Measurements from ENCODE around the gene FRYL.
"Not testable (repeated sequence)": the region's sequence is repeated elsewhere in the genome, so short reads cannot be mapped to it uniquely, and the experiment has no call there.

The FRYL gene

GRCh38 chr4:48742412-48742811 lies 37.7 kb downstream of the FRYL start:
- no peak for DNase-seq

DNA sequence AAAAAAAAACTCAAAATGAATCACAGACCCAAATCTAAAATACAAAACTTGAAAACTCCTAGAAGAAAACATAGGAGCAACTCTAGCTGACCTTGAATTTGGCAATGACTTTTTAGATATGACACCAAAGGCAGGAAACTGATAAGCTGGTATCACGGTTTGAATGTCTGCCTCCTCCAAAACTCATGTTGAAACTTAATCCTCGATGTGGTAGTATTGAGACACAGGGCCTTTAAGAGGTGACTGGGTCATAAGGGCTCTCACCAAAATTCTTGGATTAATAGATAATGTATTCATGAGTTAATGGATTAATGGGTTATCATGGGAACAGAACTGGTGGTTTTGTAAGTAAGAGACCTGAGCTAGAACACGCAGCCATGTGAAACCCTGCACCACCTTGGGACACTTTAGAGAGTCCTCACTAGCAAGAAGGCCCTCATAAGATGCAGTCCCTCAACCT lies 40.5 kb downstream of the FRYL start:
- no peak for DNase-seq

DNA sequence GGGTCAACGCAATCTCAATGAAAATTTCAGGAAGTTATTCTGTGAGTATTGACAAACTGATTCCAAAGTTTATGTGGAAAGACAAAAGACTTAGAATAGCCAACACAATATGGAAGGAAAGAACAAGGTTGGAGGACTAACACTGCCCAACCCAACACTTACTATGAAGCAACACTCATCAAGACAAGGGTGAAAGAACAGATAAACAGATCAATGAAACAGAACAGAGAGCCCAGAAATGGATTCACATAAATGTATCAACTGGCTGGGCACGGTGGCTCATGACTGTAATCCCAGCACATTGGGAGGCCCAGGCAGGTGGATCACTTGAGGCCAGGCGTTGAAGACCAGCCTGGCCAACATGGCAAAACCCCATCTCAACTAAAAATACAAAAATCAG lies 41.2 kb downstream of the FRYL start:
- DNase-seq = no peak

- DNase-seq = not testable (repeated sequence)
Observed at GRCh38 chr4:48728906-48729496, 51.1 kb downstream of the FRYL start.

GRCh38 chr4:48727666-48728459 lies 52.2 kb downstream of the FRYL start:
- DNase-seq = no peak

- DNase-seq = no peak
Observed at GRCh38 chr4:48725414-48725813, 54.7 kb downstream of the FRYL start.

DNA sequence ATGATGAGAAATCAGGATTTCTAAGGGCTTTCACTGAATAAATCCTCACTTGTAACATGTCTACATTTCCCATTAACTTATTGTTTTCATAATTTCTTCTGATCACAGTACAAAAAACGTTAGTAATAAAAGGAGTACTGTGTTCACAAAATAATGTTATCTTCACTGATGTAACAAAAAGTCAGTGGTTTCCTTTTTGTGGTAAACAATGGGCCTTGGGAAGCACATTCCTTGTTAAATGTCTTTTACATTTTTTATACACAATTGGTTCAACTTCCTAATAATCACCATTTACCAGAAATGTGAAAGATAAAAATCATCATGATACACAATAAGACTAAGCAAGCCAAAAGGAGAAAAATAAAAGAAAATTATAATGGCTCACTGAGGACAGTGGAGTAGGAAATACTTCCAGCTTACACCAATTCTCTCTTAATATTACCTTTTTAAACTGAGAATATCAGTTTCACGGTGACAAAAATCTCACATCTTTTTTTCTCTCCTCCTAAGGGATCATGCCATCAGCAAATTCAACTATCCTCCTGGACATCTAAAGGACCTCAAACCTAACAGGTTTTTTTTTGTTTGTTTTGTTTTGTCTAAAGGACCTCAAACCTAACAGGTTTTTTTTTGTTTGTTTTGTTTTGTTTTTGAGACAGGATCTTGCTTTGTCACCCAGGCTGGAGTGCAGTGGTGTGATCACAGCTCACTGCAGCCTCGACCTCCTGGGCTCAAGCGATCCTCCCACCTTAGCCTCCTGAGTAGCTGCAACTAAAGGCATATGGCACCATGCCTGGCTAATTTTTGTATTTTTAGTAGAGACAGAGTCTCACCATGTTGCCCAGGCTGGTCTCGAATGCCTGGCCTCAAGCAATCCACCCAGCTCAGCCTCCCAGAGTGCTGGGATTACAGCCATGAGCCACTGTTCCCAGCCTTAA lies 57.3 kb downstream of the FRYL start:
- DNase-seq = no peak

GRCh38 chr4:48720459-48720858 lies 59.6 kb downstream of the FRYL start:
- DNase-seq = no peak

GRCh38 chr4:48718818-48719465 lies 61.1 kb downstream of the FRYL start:
- no peak for DNase-seq

DNA sequence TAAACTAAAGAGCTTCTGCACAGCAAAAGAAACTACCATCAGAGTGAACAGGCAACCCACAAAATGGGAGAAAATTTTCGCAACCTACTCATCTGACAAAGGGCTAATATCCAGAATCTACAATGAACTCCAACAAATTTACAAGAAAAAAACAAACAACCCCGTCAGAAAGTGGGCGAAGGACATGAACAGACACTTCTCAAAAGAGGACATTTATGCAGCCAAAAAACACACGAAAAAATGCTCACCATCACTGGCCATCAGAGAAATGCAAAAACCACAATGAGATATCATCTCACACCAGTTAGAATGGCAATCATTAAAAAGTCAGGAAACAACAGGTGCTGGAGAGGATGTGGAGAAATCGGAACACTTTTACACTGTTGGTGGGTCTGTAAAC lies 63.8 kb downstream of the FRYL start:
- DNase-seq = not testable (repeated sequence)

- DNase-seq = no peak
Observed at GRCh38 chr4:48710446-48711209, 69.5 kb downstream of the FRYL start.

DNA sequence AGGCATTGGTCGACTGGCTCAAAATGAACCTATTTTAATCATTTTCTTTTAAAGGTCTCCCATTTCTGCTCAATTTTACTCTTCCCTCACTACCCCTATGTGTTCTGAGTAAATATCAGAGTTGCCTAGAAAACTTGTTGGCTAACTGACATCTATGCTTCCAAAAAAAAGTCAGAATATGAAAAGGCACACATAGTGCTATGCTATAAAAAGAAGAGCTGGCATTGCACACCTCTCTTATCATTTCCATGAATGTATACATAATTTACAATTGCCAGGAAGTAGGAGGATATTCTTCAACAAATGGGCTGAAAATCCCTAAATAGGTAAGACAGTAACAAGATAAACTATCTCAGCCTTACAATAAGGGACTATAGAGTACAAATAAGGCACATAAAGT lies 70.2 kb downstream of the FRYL start:
- DNase-seq = no peak

DNA sequence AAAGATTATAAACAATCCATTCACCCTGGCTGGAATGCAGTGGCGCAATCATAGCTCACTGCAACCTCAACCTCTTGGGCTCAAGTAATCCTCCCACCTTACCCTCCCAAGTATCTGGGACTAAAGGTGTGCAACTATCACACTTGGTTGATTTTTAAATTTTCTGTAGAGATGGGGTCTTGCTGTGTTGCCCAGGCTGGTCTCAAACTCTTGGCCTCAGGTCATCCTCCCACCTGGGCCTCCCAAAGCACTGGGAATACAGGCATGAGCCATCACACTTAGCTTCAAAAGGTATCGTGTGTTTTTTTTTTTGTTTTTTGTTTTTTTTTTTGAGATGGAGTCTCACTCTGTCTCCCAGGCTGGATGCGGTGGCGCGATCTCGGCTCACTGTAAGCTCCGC lies 71.5 kb downstream of the FRYL start:
- DNase-seq = no peak

DNA sequence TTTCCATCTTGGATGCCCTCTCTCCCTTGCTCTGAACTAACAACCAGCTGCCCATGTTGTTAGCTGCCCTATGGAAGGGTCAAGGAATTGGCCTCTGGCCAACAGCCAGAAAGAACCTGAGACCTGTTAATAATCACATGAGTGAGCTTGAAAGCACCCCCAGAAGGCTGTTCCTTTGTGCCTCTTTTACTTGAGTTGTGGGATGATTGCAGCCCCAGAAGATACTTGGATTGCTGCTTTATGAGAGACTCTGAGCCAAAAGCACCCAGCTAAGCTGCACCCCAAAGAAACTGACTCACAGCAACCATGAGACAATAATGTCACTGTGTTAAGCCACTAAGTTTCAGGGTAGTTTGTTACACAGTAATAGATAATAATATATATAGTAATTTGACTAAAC lies 73.3 kb downstream of the FRYL start:
- no peak for DNase-seq

GRCh38 chr4:48705609-48706008 lies 74.5 kb downstream of the FRYL start:
- DNase-seq = no peak

DNA sequence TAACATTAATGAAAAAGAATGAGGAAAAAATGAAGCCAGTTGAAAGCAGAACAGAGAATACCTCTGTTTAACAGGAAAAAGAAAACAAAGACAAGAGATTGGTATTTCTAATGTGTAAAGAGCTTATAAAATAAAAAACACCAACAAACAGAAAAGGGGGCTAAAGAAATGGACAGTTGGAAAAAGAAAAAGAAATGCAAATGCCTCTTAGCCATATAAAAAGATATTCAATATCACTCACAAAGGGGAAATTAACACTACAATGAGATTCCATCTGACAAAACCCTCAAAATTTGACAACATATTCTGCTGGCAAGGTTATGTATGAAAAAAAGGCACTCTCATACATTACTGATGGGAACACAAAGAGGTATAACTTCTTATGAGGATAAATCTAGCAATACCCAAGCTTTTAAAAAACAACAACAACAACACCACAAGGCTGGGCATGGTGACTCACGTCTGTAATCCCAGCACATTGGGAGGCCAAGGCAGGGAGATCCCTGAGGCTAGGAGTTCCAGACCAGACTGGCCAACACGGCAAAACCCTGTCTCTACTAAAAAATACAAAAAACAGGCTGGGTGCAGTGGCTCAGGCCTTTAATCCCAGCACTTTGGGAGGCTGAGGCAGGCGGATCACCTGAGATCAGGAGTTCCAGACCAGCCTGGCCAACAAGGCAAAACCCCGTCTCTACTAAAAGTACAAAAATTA lies 75.8 kb downstream of the FRYL start:
- no peak for DNase-seq

DNA sequence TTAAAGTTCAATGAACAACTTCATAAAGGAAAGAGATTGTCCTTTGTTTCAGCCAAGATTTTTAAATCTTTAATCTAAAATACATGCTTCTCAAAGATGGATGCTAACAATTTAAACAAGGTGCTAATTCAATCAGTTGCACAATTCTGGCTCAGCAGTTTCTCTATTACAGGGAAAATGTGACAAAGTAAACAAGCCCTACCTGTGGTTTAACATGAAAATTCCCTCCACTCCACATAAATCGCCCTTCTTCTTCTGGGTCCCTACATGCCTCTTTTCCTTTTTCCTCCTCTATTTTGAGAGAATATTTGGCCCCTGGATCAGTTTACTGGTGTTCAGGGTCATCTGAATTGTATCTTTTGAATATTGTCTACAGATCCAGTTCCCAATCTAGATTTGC lies 80.6 kb downstream of the FRYL start:
- no peak for DNase-seq

- no peak for DNase-seq
Observed at GRCh38 chr4:48698029-48698971, 81.8 kb downstream of the FRYL start.

DNA sequence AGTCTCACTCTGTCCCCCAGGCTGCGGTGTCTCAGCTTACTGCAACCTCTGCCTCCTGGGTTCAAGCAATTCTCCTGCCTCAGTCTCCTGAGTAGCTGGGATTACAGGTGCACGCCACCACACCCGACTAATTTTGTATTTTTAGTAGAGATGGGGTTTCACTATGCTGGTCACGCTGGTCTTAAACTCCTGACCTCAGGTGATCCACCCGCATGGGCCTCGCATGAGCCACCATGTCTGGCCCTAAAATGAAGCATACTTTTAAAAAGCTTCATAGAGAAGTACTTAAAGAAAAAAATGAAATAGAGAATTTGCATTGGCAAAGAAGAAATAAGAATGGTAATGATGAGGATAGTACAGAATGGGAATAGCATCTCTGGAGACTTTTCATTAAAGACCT lies 82.6 kb downstream of the FRYL start:
- DNase-seq = not testable (repeated sequence)

GRCh38 chr4:48694824-48695223 lies 85.3 kb downstream of the FRYL start:
- no peak for DNase-seq
